CD4-positive, alpha-beta T cell treated with Interferon gamma for 1 hour (primary cell): ENCODE data around the gene RPL13A.

Experiments
- DNase-seq: peaks from one replicate; pipeline ENCODE4 v3.0.0-alpha.2; 2020

RPL13A gene

GRCh38 chr19:49486710-49487276 lies 615 bp upstream of the RPL13A start:
- DNase-seq: no peak

- DNase-seq: no peak
Measured at GRCh38 chr19:49488046-49488862, 846 bp downstream of the RPL13A start.

- no peak for DNase-seq
Measured at GRCh38 chr19:49488863-49489537, 1.6 kb downstream of the RPL13A start.

- DNase-seq: no peak
Measured at GRCh38 chr19:49489601-49490167, 2.3 kb downstream of the RPL13A start.

GRCh38 chr19:49490287-49491029 lies 3.0 kb downstream of the RPL13A start:
- DNase-seq: no peak

GRCh38 chr19:49491030-49491803 lies 3.8 kb downstream of the RPL13A start:
- DNase-seq: no peak

GRCh38 chr19:49491804-49492572 lies 4.6 kb downstream of the RPL13A start:
- no peak for DNase-seq

- no peak for DNase-seq
Measured at GRCh38 chr19:49492573-49493405, 5.4 kb downstream of the RPL13A start.

- no peak for DNase-seq
Measured at GRCh38 chr19:49496574-49497008, 9.2 kb downstream of the RPL13A start.

- peak; percentile 87 for DNase-seq
Measured at GRCh38 chr19:49497047-49497788, 9.8 kb downstream of the RPL13A start.

- DNase-seq: peak; percentile 17
Measured at GRCh38 chr19:49497789-49498103, 10.3 kb downstream of the RPL13A start.

- DNase-seq: peak; percentile 14
Measured at GRCh38 chr19:49498475-49498874, 11.1 kb downstream of the RPL13A start.

- peak; percentile 51 for DNase-seq
Measured at GRCh38 chr19:49499030-49499670, 11.7 kb downstream of the RPL13A start.

GRCh38 chr19:49502866-49503581 lies 15.6 kb downstream of the RPL13A start:
- peak; percentile 65 for DNase-seq

GRCh38 chr19:49503582-49503962 lies 16.2 kb downstream of the RPL13A start:
- DNase-seq: no peak

- DNase-seq: peak; percentile 78
Measured at GRCh38 chr19:49506575-49507105, 19.2 kb downstream of the RPL13A start.

GRCh38 chr19:49507803-49508494 lies 20.5 kb downstream of the RPL13A start:
- DNase-seq: no peak
